Sigmoid colon (tissue), 7 donors: ENCODE measurements around the gene ADGRF3. TPM values are rescaled to one million over a fixed set of nuclear protein-coding genes. Genes with fewer than 3 reads are reported as not detected.
"Not testable (repeated sequence)": the region's sequence is repeated elsewhere in the genome, so short reads cannot be mapped to it uniquely, and the experiment has no call there.

Experiments used
- DNase-seq: peaks from one replicate; pipeline ENCODE4 v3.0.0-alpha.2; 2019
- H3K27ac ChIP-seq, 4 donors: fragments of 200-600 bp; sonication (generic); one replicate each; pipeline ENCODE4 v1.5.1; 2016 to 2019; ENCODE audit warnings: mild to moderate bottlenecking in 1 of 4
- H3K27me3 ChIP-seq, 3 donors: fragments of 200-600 bp; sonication (generic); one replicate each; pipeline ENCODE4 v1.5.1; 2019; ENCODE audit warnings: mild to moderate bottlenecking in 1 of 3
- H3K36me3 ChIP-seq, 4 donors: fragments of 200-600 bp; sonication (generic); one replicate each; pipeline ENCODE4 v1.5.1; 2016 to 2019
- H3K4me1 ChIP-seq, 4 donors: fragments of 200-600 bp; sonication (generic); one replicate each; pipeline ENCODE4 v1.5.1; 2017 to 2019
- H3K4me3 ChIP-seq, 4 donors: fragments of 200-600 bp; sonication (generic); one replicate each; pipeline ENCODE4 v1.5.1; 2017 to 2019; ENCODE audit warnings: mild to moderate bottlenecking in 2 of 4, moderate library complexity in 1 of 4
- H3K9me3 ChIP-seq, 4 donors: fragments of 200-600 bp in 3 of 4; sonication (generic) in 3 of 4; one replicate each; pipeline versions ENCODE4 v1.5.1 to v1.6.1; 2013 to 2019
- CTCF ChIP-seq, 4 experiments: fragments of 450-650 bp in 3 of 4; fragments of 200-600 bp in 1 of 4; IDR thresholded peaks; one replicate each; pipeline ENCODE4 v1.5.1; 2016 to 2019; ENCODE audit warnings: antibody characterized with exemption in 4 of 4, mild to moderate bottlenecking in 3 of 4, moderate library complexity in 2 of 4
- EP300 ChIP-seq, 4 donors: sonication (generic); formaldehyde crosslinking; IDR thresholded peaks; one replicate each; pipeline ENCODE4 v1.6.1; 2017; ENCODE audit warnings: antibody characterized with exemption in 4 of 4
- POLR2A ChIP-seq, 2 donors: fragments of 450-650 bp; IDR thresholded peaks; one replicate each; pipeline ENCODE4 v1.6.1; 2016; ENCODE audit warnings: antibody characterized with exemption in 2 of 2, mild to moderate bottlenecking in 2 of 2, moderate library complexity in 2 of 2
- POLR2AphosphoS5 ChIP-seq, 4 donors: sonication (generic); formaldehyde crosslinking; IDR thresholded peaks; one replicate each; pipeline ENCODE4 v1.6.1; 2017; ENCODE audit warnings: antibody characterized with exemption in 4 of 4
- WGBS, 2 donors: extraction: QIAGEN DNeasy Blood & Tissue Kit; methylation state at CpG; one replicate each; pipeline ENCODE4 v1.1.7; 2013; 5-methylcytosine and 5-hydroxymethylcytosine counted together
- intact Hi-C: fragments of 100-400 bp; cut with DNase I; formaldehyde crosslinking; loops from one replicate; pipeline ENCODE4 v1.15.1; 2023
- polyA plus RNA-seq, 3 donors: library from polyadenylated mRNA; stranded (reverse); fragments of 200-250 nt; gene quantifications; one replicate each; pipeline ENCODE4 v1.2.3, GENCODE V29; 2013
- total RNA-seq, 4 donors: library from RNA; depleted of rRNA; stranded (reverse); fragments of >200 nt; gene quantifications; one replicate each; pipeline ENCODE4 v1.1.0, GENCODE V29; 2016
- donor health status: healthy with polysubstance abuse.
- donor health status: Bipolar disorder and iron deficiency.
- donor health status: healthy.

The ADGRF3 gene
- total and polyA plus RNA-seq, 7 donors = 0.26 to 0.60 (median 0.28) TPM; not detected in 4

- Histone ChIP-seq H3K27ac (no peak overlapping the region), H3K27me3 (no peaks in the 10 kb centered on the region)
- 86 to 87% methylated on average over 12 of the region's 12 CpGs for WGBS, 2 donors
Observed at GRCh38 chr2:26313446-26313845, 33.1 kb downstream of the ADGRF3 start.

DNA sequence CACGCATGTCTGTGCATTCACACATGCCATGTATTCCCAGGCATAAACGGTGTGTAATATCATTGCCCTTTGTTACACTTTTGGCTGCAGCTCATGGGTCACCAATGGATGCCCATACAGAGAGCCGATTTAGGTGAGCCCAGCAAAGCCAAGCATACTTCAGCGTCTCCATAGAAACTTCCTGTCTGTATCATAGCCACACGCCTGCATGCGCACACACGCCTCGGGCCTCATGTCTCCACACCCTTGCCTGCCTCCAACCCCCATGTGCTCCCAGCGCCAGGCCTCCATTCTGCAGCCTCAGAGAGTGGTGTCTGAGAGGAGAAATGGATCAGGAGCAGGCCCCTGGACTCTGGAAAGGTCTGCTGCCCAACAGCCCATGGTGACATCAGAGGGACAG, 34.1 kb downstream of the ADGRF3 start:
- no peaks in the 10 kb centered on the region for H3K27me3 ChIP-seq
- TF ChIP-seq POLR2AphosphoS5 (IDR thresholded peaks at IDR 0.05) (no peak), EP300 (IDR thresholded peaks at IDR 0.05) (no peak), CTCF (IDR thresholded peaks at IDR 0.05) (no peak), POLR2A (IDR thresholded peaks at IDR 0.05) (no peak)
- no peak overlapping the region for H3K4me3 ChIP-seq
- no peak overlapping the region for H3K27ac ChIP-seq
- no peaks in the 10 kb centered on the region for H3K4me1 ChIP-seq
- H3K36me3 ChIP-seq = no peaks in the 10 kb centered on the region
- no peak for DNase-seq
- WGBS, 2 donors = 80 to 84% methylated on average over 9 of the region's 9 CpGs
- H3K9me3 ChIP-seq = no peaks in the 10 kb centered on the region
- intact Hi-C loops = no loop called here

More at GRCh38 chr2:26313446-26313845, 33.1 kb downstream of the ADGRF3 start:
- TF ChIP-seq POLR2AphosphoS5 (IDR thresholded peaks at IDR 0.05) (no peak), CTCF (IDR thresholded peaks at IDR 0.05) (no peak), POLR2A (IDR thresholded peaks at IDR 0.05) (no peak), EP300 (IDR thresholded peaks at IDR 0.05) (no peak)
- intact Hi-C loops = no loop called here
- Histone ChIP-seq H3K4me3 (no peak overlapping the region), H3K36me3 (no peaks in the 10 kb centered on the region), H3K9me3 (no peaks in the 10 kb centered on the region), H3K4me1 (no peaks in the 10 kb centered on the region)
- DNase-seq = no peak

DNA sequence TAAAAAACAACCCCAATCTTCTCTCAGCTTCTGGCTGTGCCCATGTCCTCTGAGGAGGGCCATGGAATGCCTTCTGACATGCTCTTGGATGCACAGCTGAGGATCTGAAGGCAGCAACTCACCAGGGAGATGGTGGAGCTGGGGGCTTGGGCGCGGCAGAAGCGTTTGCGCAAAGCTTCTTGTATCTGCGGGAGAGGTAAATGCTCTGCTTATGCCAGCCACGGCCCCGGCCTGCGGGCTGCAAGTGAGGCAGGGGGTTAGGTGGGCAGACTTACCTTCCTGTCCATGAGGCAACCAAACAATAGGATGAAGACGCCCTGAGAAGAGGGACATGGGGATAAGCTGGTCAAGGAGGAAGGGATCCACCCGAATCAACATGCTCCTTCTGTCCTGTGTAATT, 36.7 kb downstream of the ADGRF3 start:
- intact Hi-C loops = no loop called here
- H3K27me3 ChIP-seq = no peaks in the 10 kb centered on the region
- DNase-seq = no peak
- no peak for TF ChIP-seq POLR2A (IDR thresholded peaks at IDR 0.05)
- no peak for TF ChIP-seq EP300 (IDR thresholded peaks at IDR 0.05)
- TF ChIP-seq CTCF (IDR thresholded peaks at IDR 0.05) = no peak
- no peak for TF ChIP-seq POLR2AphosphoS5 (IDR thresholded peaks at IDR 0.05)
- no peaks in the 10 kb centered on the region for H3K4me1 ChIP-seq
- H3K36me3 ChIP-seq = no peaks in the 10 kb centered on the region
- no peaks in the 10 kb centered on the region for H3K9me3 ChIP-seq
- H3K27ac ChIP-seq = no peak overlapping the region
- no peak overlapping the region for H3K4me3 ChIP-seq
- WGBS, 2 donors = 85 to 87% methylated on average over 10 of the region's 10 CpGs

GRCh38 chr2:26305540-26305939, 41.0 kb downstream of the ADGRF3 start:
- peaks cover 0 to 5% (median 2%) of the 10 kb centered on the region in 4 donors for H3K4me1 ChIP-seq
- intact Hi-C loops = no loop called here
- TF ChIP-seq EP300 (IDR thresholded peaks at IDR 0.05) (no peak), POLR2A (IDR thresholded peaks at IDR 0.05) (no peak), CTCF (IDR thresholded peaks at IDR 0.05) (no peak), POLR2AphosphoS5 (IDR thresholded peaks at IDR 0.05) (no peak)
- H3K27ac ChIP-seq = no peak overlapping the region
- DNase-seq = no peak
- 48 to 82% methylated on average over 6 of the region's 6 CpGs for WGBS, 2 donors
- H3K4me3 ChIP-seq = no peak overlapping the region
- no peaks in the 10 kb centered on the region for H3K9me3 ChIP-seq
- H3K36me3 ChIP-seq = peaks cover 0 to 3% (median 0%) of the 10 kb centered on the region in 4 donors
- H3K27me3 ChIP-seq = no peaks in the 10 kb centered on the region

- H3K27me3 ChIP-seq, H3K4me1 ChIP-seq, intact Hi-C loops, H3K9me3 ChIP-seq, H3K4me3 ChIP-seq, DNase-seq, H3K27ac ChIP-seq, H3K36me3 ChIP-seq: not testable (repeated sequence)
- WGBS, 2 donors = 19 to 70% methylated on average over 7 of the region's 7 CpGs
Observed at GRCh38 chr2:26305094-26305493, 41.5 kb downstream of the ADGRF3 start.
